Measurements from ENCODE around the gene EIF2B4. TPM values are rescaled to one million over a fixed set of nuclear protein-coding genes. Genes with fewer than 3 reads are reported as not detected.

Gene EIF2B4
- total and polyA plus RNA-seq, 9 of the 15 experiments (the other 6 are each of a cell fraction or from before 2014, with no cell fraction given), result 29.7 to 80.3 (median 58.9) TPM

DNA sequence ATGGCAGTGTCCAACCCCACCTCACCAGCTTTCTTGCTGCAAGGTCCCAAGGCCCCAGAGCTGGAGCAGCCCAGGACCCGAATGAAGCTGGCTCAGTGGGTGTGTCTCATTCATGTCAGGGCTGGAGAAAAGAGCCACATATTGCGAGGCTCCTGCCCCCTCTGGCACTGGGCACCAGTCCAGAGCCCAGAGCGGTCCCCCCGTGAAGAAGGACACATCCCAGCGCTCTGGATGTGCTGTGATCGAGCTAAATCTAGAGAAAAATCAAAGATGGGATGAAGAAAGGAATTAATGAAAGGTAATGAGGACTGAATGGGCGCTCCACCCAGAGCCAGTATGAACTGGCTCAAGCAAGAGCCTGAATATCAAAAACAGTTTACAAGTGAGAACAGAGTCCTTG is 34.0 kb downstream of the EIF2B4 start (continued):
- TF ChIP-seq ZC3H4 (CRISPR knock-in tag; IDR thresholded peaks at IDR 0.05; ENCODE audit: borderline replicate concordance), result 0 out of 2 replicates have a peak, but pooled peaks have one; percentile 28

DNA sequence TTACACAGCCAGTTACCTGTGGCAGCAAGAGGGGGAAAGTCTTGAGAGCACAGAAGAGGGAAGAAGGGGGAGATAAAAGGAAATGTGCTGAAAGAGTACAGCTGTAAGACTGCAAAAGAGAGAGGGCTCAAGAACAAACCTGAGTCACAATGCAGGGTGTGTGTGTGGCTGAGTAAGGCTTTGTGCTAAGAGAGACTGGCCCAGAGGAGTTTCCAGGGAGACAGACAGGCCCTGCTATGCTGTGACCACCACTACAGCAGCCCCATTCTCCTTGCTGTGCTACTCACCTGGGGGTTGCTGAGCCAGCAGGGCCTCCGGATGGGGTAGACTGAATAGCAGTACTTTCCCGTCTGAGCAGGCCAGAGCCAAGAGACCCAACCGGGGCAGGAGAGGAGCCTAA is 34.8 kb downstream of the EIF2B4 start:
- no peaks in the 10 kb centered on the region for H3K9me3 ChIP-seq (replicated peaks; ENCODE audit: control insufficient read depth, insufficient read depth, low read depth, low read length)
- no peak overlapping the region; the same call in 2 of the 3 replicates for H3K27ac ChIP-seq (ENCODE audit: extremely low read depth, low read depth, low read length)
- H3K4me2 ChIP-seq (ENCODE audit: insufficient read depth, low read length), result no peak overlapping the region
- no peak for ATAC-seq
- H2AFZ ChIP-seq (ENCODE audit: low read depth, low read length), result no peak overlapping the region
- TF ChIP-seq ERF (CRISPR knock-in tag; IDR thresholded peaks at IDR 0.05) (no peak), PHB2 (IDR thresholded peaks at IDR 0.05; ENCODE audit: low read depth) (no peak), PRMT5 (CRISPR knock-in tag; IDR thresholded peaks at IDR 0.05) (no peak), ELF4 (CRISPR knock-in tag; IDR thresholded peaks at IDR 0.05) (no peak), MAFF (IDR thresholded peaks at IDR 0.05; ENCODE audit: low read length) (no peak)
- TF ChIP-seq, protein P1, sequence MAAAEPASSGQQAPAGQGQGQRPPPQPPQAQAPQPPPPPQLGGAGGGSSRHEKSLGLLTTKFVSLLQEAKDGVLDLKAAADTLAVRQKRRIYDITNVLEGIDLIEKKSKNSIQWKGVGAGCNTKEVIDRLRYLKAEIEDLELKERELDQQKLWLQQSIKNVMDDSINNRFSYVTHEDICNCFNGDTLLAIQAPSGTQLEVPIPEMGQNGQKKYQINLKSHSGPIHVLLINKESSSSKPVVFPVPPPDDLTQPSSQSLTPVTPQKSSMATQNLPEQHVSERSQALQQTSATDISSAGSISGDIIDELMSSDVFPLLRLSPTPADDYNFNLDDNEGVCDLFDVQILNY (CRISPR knock-in tag; IDR thresholded peaks at IDR 0.05), result no peak
- TF ChIP-seq, protein P2, sequence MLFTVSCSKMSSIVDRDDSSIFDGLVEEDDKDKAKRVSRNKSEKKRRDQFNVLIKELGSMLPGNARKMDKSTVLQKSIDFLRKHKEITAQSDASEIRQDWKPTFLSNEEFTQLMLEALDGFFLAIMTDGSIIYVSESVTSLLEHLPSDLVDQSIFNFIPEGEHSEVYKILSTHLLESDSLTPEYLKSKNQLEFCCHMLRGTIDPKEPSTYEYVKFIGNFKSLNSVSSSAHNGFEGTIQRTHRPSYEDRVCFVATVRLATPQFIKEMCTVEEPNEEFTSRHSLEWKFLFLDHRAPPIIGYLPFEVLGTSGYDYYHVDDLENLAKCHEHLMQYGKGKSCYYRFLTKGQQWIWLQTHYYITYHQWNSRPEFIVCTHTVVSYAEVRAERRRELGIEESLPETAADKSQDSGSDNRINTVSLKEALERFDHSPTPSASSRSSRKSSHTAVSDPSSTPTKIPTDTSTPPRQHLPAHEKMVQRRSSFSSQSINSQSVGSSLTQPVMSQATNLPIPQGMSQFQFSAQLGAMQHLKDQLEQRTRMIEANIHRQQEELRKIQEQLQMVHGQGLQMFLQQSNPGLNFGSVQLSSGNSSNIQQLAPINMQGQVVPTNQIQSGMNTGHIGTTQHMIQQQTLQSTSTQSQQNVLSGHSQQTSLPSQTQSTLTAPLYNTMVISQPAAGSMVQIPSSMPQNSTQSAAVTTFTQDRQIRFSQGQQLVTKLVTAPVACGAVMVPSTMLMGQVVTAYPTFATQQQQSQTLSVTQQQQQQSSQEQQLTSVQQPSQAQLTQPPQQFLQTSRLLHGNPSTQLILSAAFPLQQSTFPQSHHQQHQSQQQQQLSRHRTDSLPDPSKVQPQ (CRISPR knock-in tag; IDR thresholded peaks at IDR 0.05; ENCODE audit: borderline replicate concordance), result no peak
- no peaks in the 10 kb centered on the region for H3K9me1 ChIP-seq (ENCODE audit: control insufficient read depth, insufficient read depth, low read length)
- peaks cover 75% of the 10 kb centered on the region for H3K36me3 ChIP-seq (ENCODE audit: control insufficient read depth, insufficient read depth, low read length)
- DNase-seq (ENCODE audit: extremely low read depth in 1 of 4, low spot score in 3 of 4), result no peak
- no peaks in the 10 kb centered on the region for H3K79me2 ChIP-seq (ENCODE audit: control insufficient read depth, insufficient read depth, low read length)
- no peaks in the 10 kb centered on the region for H3K27me3 ChIP-seq (ENCODE audit: control insufficient read depth in 2 of 2, insufficient read depth in 2 of 2, low read length in 2 of 2)
- H4K20me1 ChIP-seq (replicated peaks; ENCODE audit: control insufficient read depth, insufficient read depth, low read length), result no peaks in the 10 kb centered on the region
- peak overlapping the region in 1 of 2 experiments; percentile 48; a peak in 1 of 4 replicates for H3K9ac ChIP-seq (ENCODE audit: insufficient read depth in 1 of 2, low read depth in 2 of 2, low read length in 2 of 2)
- no peak for FAIRE-seq
- in situ Hi-C loops (cut with MboI), result no loop called here
- H3K4me3 ChIP-seq, result no peak overlapping the region
- H3K4me1 ChIP-seq (replicated peaks in 1 of 2; ENCODE audit: control insufficient read depth in 2 of 2, insufficient read depth in 2 of 2, low read length in 2 of 2), result no peaks in the 10 kb centered on the region
- intact Hi-C loops (cut with micrococcal nuclease), result no loop called here
- 86% methylated on average over 3 of the region's 3 CpGs for WGBS (ENCODE audit: insufficient coverage, low coverage, missing lambda C conversion rate)
- BruUV-seq (replicated peaks), result no TSS peak
- ChIA-PET POLR2A (interaction anchor here (1.0 to 4.0 kb wide), 4 partner anchors 10 to 19 kb away, joined by 4 to 22 read pairs (median 4); partner anchors contain the start of gene MPV17), CTCF (ENCODE audit: low intra/inter-chr PET ratio) (no interaction called here)

Measured in K562 (cell line).